Thyroid gland (tissue), 4 donors: ENCODE results near the gene NDUFA11.

ENCODE experiments used
- CTCF ChIP-seq, 6 experiments: fragments of 200-600 bp in 3 of 6; fragments of 450-650 bp in 3 of 6; sonication (generic) in 3 of 6; IDR thresholded peaks; one replicate each; pipeline ENCODE4 v1.5.1; 2016 to 2019; ENCODE audit warnings: antibody characterized with exemption in 6 of 6, mild to moderate bottlenecking in 2 of 6, inconsistent platforms in 1 of 6, moderate library complexity in 1 of 6
- POLR2A ChIP-seq, 2 donors: fragments of 450-650 bp; IDR thresholded peaks; one replicate each; pipeline ENCODE4 v1.6.1; 2017; ENCODE audit warnings: antibody characterized with exemption in 2 of 2, mild to moderate bottlenecking in 2 of 2, moderate library complexity in 1 of 2

GRCh38 chr19:5933391-5934068, 29.9 kb upstream of the NDUFA11 start:
- TF ChIP-seq POLR2A (IDR thresholded peaks at IDR 0.05) = no peak
- TF ChIP-seq CTCF (IDR thresholded peaks at IDR 0.05) = no peak
